SK-N-MC (cell line): ENCODE measurements around the gene HOXC11.

ENCODE experiments used
- EZH2 ChIP-seq: fragments of 200-600 bp; sonication (generic); IDR thresholded peaks from one replicate; pipeline ENCODE4 v1.6.1; 2017; ENCODE audit warnings: antibody characterized with exemption
- POLR2AphosphoS5 ChIP-seq: IDR thresholded peaks from 2 replicates; pipeline ENCODE4 v1.6.1; 2012; ENCODE audit warnings: mild to moderate bottlenecking, low read depth, low read length, borderline replicate concordance

DNA sequence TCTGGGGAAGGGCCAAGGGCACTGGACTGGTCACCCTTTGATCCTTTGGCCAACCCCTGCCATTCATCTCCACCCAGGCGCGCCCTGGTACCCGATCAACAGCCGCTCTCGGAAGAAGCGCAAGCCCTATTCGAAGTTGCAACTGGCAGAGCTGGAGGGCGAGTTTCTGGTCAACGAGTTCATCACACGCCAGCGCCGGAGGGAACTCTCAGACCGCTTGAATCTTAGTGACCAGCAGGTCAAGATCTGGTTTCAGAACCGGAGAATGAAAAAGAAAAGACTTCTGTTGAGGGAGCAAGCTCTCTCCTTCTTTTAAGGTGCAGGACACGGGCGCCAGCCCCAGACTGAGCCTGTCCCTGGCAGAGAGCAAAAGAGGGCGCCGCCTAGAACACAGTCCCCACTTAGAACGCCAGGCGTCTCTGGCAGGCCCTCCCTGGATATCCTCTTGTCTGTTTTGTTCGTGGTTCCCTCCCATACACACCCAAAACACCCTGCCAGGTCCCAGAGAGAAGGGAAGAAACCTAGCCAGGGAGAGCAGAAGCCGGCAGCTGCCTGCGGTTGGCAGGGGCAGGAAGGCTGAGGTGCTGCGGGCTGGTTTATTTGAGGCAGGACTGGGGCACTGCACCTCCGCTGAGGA is 16.6 kb upstream of the HOXC11 start:
- no peak for TF ChIP-seq EZH2
- TF ChIP-seq POLR2AphosphoS5 = no peak
